OCI-LY7 (cell line): Measurements from ENCODE around the gene LY6G6F.

Experiments
- CTCF ChIP-seq: fragments of 200-600 bp; sonication (generic); conservative IDR thresholded peaks from 2 replicates; pipeline ENCODE4 v1.5.1; 2014; ENCODE audit warnings: mild to moderate bottlenecking, antibody characterized with exemption, low read length, moderate library complexity, mixed read lengths
- EZH2phosphoT487 ChIP-seq: fragments of 200-600 bp; sonication (generic); IDR thresholded peaks from 2 replicates; pipeline ENCODE4 v1.6.1; 2018; ENCODE audit warnings: low read depth, borderline replicate concordance, mild to moderate bottlenecking, mixed run types, antibody characterized with exemption, low read length, moderate library complexity, mixed read lengths

GRCh38 chr6:31727034-31727716 is 20.5 kb downstream of the LY6G6F start:
- no peak for TF ChIP-seq CTCF
- no peak for TF ChIP-seq EZH2phosphoT487
